NOMO-1 (cell line): ENCODE data around the gene CPNE1.
A peak's percentile ranks its signal among the peaks of the same experiment; 100 is the strongest.

Experiments used
- DNase-seq, 2 experiments: peaks; one replicate each; lab custom pipeline; 2025; ENCODE audit not compliant: unreplicated experiment in 2 of 2; lab: John Stamatoyannopoulos, UW

Gene CPNE1

DNA sequence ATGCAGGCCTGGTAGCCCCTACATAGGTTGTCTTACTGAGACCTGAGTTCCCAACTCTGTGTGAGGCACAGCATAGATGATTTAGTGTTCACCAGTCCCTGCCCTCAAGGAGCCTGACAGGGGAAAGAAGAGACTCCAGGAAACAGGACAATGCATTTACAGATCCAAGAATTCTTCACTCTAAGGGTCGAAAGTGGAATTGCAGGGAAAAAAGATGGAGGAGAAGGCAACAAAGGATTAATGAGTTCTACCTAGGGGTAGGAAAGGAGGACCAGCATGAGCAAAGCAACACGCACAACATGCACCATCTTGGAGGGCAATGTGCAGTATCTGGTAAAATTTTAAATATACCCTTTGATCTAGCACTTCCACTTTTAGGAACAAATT lies 43.1 kb downstream of the CPNE1 start:
- DNase-seq = no peak

DNA sequence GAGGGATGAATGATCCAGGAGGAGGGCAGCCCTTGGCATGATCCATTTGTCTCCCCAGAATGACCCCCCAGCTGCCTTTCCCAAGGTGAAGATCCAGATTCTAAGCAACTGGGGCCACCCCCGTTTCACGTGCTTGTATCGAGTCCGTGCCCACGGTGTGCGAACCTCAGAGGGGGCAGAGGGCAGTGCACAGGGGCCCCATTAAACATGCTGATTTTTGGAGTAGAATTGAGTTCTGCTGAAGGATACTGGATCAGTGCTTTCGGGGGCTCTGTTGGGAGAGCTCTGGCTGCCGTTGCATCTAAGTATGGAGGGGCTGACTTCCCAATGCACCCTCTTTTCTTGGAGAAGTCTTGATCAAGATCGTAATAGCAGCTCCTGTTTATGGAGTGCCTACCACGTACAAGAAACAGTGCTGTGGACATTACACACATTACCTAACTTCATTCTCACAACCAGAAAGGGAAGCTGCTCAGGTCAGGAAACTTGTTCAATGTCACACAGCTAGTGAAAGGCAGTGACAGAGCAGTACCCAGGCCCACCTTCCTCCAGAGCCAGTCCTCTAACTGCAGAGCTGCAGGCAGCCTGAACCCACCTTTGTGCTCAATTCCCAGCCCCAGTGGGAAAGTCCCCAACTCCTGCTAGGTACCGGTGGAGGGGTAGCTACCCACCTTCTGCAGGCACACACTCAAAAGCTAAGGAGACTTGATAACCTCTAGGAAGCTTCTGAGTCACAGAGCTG lies 43.7 kb downstream of the CPNE1 start:
- no peak for DNase-seq

DNA sequence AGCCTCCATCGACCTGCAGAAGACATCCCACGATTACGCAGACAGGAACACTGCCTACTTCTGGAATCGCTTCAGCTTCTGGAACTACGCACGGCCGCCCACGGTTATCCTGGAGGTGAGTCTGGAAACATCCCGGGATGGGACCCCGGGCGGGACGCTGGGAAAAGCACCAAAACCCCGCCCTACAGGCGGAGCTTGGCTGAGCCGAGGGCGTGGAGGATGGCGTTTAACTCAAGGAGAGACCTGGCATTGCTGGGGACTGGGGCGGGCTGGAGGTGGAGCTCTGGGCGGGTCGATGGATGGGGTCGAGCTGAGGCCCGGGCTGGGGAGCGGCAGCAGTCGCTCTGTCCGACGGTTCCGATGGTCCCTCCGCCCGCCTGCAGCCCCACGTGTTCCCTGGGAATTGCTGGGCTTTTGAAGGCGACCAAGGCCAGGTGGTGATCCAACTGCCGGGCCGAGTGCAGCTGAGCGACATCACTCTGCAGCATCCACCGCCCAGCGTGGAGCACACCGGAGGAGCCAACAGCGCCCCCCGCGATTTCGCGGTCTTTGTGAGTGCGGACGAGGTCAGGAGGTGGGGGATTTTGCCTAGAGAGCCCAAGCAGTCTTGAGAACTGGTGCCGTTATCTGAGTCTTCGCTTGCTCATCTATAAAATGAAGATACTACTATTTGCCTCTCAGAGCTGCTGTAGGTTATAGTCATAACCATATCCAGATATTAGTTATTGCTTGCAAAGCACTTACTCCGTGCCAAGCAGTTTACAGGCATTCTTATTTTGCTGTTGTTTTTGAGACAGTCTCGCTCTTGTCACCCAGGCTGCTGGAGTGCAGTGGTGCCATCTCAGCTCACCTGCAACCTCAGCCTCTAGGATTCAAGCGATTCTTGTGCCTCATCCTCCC lies 45.3 kb downstream of the CPNE1 start:
- peak; percentile 18 to 23 for DNase-seq

DNA sequence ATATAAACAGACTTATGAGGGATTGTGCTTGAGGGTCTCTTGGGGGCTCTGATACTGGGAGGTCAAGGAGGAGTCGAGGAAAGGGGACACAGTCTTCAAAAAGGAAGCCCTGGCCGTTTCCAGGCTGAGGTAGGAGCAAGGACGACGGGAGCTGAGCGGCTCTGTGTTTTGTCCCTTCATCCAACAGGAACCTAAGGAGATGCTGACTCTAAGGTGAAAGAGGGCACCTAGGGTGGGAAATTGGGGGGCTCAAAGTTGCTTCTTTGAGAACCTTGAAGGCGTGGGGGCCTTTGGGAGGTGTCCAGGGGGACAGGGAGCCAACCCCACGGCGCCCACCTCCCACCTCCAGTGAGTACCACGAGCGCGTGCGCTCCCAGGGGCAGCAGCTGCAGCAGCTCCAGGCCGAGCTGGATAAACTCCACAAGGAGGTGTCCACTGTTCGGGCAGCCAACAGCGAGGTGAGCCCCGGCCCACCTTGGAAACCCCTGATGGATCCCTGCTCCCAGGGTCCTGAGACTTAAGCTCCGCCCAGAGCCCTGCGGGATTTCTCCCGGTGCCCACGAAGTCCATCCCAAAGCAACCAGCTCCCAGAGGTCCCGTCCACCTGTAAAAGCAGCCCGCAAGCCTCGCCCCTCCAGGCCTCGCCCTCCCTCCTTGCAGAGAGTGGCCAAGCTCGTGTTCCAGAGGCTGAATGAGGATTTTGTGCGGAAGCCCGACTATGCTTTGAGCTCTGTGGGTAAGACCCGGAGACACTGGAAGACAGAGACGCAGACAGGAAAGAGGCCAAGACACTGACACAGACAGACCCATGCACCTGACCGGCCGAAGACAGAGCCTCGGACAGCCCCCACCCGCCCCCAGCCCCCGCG lies 46.2 kb downstream of the CPNE1 start:
- DNase-seq = no peak

DNA sequence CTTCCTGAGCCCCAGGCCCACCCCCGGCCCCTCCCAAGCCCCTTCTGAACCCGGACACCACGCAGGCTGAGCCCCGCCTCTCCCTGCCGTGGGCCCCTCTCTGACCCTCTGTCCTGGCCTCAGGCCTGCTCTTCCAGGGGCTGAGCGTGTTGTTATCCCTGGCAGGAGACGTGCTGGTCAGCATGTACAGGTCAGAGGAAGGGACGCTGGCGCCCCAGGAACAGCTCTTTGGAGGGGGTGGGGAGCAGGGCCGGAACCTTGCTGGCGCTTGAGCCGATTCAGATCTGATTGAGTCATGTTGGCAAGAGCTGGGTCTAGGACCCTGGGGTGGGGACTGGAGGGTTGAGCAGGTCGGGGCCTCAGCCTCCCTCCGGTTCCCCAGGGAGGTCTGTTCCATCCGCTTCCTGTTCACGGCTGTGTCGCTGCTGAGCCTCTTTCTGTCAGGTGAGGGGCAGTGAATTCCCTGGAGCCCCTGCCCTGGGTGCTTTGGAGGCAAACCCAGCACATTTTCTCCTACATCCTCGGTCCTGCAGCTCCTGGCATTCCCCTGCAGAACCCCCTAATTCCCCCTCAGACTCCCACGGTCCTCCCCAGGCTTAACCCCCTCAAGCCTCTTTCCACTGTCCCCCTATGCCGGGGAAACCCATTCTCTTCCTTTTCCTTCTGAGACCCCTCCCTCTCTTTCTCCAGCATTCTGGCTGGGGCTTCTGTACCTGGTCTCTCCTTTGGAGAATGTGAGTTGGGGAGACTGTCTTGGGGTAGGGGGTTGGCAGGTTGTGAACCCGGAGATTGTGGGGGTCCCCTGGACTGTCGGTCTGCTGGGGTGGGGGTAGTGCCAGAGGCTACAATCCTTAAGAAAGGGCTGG lies 47.1 kb downstream of the CPNE1 start:
- no peak for DNase-seq

DNA sequence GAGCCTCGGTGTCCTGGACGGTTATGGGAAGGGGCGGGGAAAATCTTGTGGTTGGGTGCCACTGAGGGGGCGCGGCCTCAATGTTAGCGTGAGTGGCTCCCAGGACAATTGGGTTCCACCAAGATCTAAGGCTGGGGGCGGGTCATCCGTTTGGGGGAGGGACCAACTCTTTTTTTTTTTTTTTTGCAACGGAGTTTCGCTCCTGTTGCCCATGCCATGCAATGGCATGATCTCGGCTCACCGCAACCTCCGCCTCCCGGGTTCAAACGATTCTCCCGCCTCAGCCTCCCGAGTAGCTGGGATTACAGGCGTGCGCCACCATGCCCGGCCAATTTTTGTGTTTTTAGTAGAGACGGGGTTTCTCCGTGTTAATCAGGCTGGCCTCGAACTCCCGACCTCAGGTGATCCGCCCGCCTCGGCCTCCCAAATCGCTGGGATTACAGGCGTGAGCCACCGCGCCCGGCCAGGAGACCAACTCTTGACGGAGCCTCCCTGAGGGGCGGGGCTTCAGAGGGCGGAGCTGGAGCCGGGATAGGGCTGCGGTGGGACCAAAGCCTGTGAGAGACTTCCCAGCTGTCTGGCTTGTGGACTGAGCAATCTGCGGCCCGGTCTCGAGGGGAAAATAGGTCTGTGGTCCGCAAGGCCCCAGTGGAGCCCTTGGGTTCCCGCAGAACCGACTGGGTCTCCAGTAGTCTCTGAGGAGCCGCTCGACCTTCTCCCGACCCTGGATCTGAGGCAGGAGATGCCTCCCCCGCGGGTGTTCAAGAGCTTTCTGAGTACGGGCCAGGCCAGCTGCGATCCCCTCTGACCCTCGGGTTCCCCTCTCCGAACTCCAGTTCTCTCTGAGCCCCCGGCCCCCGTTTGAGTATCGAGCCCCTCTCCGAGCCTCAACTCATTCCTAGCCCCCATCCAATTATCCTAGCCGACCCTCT lies 48.0 kb downstream of the CPNE1 start:
- peak; percentile 23 to 37 for DNase-seq

DNA sequence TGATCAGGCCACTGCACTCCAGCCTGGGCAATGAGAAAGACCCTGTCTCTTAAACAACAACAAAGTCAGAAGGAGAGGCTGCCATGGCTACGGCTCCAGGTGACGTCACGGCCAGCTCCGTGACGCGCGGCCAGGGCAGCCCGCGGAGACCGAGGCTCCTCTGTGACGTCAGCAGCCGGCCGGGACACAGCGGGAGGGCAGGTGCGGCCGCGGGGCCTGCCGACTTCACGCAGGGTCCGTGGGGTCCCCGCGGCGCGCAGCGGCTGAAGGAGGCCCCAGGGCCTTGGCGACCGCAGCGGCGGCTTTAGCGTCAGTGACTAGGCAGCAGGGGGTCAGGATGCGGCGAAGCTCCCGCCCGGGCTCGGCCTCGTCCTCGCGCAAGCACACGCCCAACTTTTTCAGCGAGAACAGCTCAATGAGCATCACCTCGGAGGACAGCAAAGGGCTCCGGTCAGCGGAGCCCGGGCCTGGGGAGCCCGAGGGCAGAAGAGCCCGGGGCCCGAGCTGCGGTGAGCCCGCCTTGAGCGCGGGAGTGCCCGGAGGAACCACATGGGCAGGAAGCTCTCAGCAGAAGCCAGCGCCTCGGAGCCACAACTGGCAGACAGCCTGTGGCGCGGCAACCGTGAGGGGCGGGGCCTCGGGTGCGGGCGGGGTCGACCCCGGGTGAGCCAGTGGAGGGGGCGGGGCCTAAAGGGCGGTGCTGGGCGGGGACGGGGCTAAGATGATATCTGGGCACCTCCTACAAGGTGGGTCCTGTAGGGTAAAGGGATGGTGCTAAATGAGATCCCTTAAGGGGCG lies 48.8 kb downstream of the CPNE1 start, which contains the start of gene SPAG4:
TSS of gene SPAG4 (plus strand) at position 163 of the 798 bp plus-strand sequence. CDS start at position 338, 175 bp downstream.
- DNase-seq = peak; percentile 95 to 99

DNA sequence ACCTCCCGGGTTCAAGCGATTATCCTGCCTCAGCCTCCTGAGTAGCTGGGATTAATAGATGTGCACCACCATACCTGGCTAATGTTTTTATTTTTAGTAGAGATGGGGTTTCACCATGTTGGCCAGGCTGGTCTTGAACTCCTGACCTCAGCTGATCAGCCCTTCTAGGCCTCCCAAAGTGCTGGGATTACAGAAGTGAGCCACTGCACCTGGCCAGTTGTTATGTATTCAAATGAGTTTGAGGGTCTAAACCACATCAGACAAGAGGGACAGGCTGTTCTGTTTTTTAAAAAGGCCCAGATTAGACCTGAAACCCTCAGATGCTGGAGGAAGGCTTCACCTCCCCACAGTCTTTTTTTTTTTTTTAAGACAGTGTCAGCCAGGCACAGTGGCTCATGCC lies 53.2 kb downstream of the CPNE1 start:
- DNase-seq = no peak

DNA sequence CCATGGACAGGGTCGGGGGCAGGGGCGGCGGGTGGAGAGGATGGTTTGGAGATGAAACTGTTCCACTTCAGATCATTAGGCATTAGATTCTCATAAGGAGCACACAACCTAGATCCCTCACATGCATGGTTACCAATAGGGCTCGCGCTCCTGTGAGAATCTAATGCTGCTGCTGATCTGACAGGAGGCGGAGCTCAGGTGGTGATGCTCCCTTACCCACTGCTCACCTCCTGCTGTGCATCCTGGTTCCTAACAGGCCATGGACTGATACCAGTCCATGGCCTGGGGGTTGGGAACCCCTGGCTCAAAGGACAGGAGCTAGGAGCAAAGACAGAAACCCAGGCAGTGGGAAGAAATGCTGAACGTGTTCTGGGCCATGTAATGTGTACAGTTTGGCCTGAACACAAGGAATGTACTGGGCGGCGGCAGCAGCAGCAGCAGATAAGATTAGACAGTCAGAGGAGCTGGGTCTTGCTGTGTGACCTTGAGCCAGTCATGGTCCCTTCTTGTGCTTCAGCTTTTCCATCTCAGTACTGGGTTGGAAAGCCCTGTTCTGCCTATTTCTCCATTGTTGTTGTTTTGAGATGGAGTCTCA lies 53.8 kb downstream of the CPNE1 start:
- DNase-seq = no peak

DNA sequence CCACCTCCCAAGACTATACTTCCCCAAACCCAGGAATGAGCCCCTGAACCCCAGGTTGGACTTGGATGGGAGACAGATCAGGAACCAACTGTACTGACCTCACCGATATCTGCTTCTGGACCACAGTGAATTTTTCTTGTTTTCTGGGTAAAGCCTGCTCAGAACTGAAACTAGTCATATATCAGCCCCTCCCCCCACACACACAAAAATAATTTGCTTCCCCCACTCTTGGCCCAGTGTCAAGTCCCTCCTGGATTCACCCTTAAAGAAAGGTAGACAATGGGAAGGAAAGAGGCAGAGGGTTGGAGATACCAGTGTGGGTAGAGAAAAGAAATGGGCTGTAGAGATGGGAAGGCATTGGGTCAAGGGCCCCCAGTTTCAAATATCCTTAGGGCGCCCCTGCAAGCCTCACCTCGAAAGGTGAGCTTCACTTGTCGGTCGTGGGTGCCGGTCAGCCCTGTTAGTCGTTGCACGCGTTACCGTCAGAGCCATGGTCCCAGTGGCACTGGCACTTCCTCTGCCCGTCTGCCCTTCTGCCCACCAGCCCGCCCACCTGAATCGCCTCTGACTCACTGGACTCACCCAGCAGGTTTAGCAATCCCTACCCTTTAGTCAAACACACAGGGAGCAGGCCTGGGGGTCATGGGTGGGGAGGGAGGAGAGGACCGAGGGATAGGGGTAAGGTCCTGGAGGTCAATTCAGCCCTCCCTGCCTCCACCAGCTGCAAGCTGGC lies 57.5 kb downstream of the CPNE1 start:
- no peak for DNase-seq

DNA sequence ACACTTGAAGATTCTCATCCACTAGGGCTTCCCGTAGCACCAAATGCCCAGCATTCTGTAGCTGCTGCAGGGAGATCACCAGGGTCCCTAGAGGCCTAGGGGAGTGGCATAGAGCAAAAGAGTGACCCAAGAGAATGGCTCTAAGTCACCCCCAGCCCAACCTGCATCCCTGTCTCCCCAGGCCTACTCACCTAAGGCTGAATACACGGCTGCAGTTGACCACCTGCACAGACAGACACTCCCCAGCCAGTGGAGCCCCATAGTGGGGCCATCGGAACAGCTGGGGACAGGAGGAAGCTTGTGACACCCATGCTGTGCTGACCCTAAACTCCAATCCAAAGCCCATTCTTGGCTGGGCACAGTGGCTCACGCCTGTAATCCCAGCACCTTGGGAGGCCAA lies 58.6 kb downstream of the CPNE1 start:
- DNase-seq = no peak

DNA sequence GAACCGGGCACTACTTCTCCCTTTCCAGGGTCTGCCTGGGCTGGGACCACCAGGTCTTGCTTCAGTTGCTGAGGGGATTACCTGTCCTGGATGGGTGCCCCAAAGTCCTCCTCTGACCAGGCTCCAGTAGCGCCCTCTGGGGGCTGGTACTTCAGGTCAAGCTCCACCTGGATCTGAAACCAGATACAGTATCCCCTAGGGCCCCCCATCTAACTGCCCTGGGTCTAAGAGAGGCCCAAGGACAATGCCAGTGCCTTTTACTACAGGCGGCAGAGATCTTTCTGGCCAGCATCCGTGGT lies 60.3 kb downstream of the CPNE1 start:
- no peak for DNase-seq

DNA sequence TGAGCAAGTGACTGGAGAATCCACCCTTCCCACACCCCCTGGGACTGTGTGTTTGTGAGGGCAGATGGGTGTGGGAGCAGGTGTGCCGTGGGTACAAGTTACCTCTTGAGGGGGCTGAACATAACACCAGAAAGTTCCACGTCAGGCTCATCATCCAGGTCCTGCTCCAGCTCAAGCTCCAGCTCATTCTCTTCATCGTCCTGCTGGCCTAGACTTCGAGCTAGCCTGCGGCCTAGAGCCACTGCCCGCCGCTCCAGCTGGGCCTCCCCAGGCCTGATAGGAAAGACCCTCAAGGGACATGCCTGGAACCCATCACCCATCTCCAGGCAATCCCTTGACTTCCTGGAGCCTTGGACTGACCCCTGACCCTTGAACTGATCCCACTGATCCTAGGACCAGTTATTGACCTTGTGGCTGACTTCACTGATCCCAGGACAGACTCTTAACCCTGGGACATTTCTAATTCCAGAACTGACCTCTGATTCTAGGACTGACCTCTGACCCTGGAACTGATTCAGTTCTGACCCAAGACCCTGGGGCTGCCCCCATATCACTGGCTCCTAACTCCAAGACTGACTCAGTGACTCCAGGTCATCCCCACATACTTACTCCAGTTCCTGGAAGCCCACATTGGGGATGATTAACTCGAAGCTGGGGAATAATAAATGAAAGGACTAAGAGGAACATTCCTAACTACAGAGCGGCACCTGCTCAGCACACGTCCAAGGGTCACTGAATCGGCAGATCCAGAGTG lies 60.8 kb downstream of the CPNE1 start:
- DNase-seq = no peak

DNA sequence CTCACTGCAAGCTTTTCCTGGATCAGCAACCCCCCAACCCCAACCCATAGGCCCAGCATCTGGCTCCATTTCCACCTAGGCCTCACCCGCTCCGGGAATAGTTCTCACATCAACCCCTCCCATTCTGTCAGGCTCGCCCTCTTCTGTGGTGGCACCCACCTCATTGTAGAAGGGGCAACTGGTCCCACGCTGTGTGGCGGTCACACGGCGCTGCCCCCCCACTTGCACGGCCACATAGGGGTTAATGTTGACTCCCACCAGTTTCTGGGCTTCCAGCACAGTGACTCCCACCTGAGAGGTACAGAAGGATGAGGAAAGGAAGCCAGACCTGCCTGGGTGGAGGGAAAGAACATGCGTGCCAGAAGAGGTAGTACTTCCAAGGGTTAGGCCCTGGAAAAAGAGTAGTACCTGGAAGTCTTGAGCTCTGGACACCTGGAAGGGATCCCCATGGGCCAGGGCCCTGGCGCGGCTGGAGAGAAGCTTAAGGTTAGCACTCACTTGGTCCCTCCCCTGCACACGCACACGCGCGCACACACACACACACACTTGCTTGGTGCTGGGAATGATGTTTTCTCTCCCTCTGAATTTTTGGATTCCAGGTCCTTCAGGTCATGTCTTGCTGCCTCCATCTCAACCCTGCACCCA lies 61.7 kb downstream of the CPNE1 start:
- no peak for DNase-seq

DNA sequence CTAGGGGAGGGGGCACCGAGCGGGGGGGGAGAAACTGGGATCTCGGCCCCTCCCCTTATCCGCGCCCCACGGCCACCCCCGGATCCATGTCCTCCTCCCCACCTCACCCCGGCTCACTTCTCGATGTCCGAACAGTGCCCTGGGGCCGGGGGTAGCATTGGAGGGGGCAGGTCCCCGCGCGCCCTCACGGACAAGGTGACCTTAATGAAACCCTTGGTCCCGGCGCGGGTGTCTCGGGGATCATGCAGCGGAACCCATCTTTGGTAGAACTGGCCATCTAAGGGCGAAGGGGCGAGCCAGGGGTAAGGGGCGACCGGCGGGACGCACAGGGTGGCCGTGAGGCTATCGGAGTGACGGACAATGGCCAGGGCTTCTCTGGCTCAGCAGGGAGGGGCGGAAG lies 62.7 kb downstream of the CPNE1 start:
- no peak for DNase-seq
